HEK293T (cell line): ENCODE measurements around the gene TMEM185B.

ENCODE experiments used
- FOXK2 ChIP-seq: fragments of 450-650 bp; IDR thresholded peaks from 2 replicates; pipeline ENCODE4 v1.6.1; 2016; ENCODE audit warnings: mild to moderate bottlenecking
- SP1 ChIP-seq: fragments of 450-650 bp; IDR thresholded peaks from 2 replicates; pipeline ENCODE4 v1.6.1; 2017

GRCh38 chr2:120258196-120258595 is 35.0 kb upstream of the TMEM185B start:
- TF ChIP-seq FOXK2: no peak
- no peak for TF ChIP-seq SP1
